Thyroid gland (tissue), 4 donors: Measurements from ENCODE around the gene LRRC38.

Experiments
- POLR2A ChIP-seq, 2 donors: fragments of 450-650 bp; IDR thresholded peaks; one replicate each; pipeline ENCODE4 v1.6.1; 2017; ENCODE audit warnings: antibody characterized with exemption in 2 of 2, mild to moderate bottlenecking in 2 of 2, moderate library complexity in 1 of 2
- TF ChIP-seq, protein P1 (sequence below), 6 experiments: fragments of 200-600 bp in 3 of 6; fragments of 450-650 bp in 3 of 6; sonication (generic) in 3 of 6; IDR thresholded peaks; one replicate each; pipeline ENCODE4 v1.5.1; 2016 to 2019; ENCODE audit warnings: antibody characterized with exemption in 6 of 6, mild to moderate bottlenecking in 2 of 6, inconsistent platforms in 1 of 6, moderate library complexity in 1 of 6

DNA sequence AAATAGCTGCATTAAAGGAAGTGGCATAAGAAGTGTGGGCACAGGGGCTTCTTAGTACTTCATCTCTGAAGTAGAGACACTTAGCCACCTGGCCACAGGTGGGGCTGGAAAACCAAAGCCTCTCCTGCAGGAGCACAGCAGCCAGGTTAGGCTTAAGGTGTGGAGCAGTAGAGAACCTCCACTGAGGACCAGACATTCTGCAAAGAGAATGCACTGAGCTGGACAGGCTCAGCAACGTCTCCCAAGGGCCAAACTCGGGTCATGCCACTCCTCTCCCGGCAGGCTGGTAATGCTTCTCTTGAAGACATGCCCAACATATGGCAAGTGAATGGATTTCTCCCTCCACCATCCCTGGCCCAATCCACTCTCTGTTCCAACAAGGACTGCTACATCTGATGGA is 33.0 kb upstream of the LRRC38 start:
- TF ChIP-seq, protein P1, sequence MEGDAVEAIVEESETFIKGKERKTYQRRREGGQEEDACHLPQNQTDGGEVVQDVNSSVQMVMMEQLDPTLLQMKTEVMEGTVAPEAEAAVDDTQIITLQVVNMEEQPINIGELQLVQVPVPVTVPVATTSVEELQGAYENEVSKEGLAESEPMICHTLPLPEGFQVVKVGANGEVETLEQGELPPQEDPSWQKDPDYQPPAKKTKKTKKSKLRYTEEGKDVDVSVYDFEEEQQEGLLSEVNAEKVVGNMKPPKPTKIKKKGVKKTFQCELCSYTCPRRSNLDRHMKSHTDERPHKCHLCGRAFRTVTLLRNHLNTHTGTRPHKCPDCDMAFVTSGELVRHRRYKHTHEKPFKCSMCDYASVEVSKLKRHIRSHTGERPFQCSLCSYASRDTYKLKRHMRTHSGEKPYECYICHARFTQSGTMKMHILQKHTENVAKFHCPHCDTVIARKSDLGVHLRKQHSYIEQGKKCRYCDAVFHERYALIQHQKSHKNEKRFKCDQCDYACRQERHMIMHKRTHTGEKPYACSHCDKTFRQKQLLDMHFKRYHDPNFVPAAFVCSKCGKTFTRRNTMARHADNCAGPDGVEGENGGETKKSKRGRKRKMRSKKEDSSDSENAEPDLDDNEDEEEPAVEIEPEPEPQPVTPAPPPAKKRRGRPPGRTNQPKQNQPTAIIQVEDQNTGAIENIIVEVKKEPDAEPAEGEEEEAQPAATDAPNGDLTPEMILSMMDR (IDR thresholded peaks at IDR 0.05) = no peak
- no peak for TF ChIP-seq POLR2A (IDR thresholded peaks at IDR 0.05)
